ENCODE data around the gene APOBEC3C. TPM values are rescaled to one million over a fixed set of nuclear protein-coding genes. Genes with fewer than 3 reads are reported as not detected.

The APOBEC3C gene
- total RNA-seq, 2 experiments from 2014 or later: 13.9 to 14.8 TPM

- POLR2A ChIA-PET: no interaction called here
- H3K4me1 ChIP-seq (ENCODE audit: insufficient read depth, low read length): peaks cover 34% of the 10 kb centered on the region
These were observed 42.9 kb upstream of the APOBEC3C start for GRCh38 chr22:38971202-38971601.

GRCh38 chr22:38971791-38972190 lies 42.3 kb upstream of the APOBEC3C start:
- H3K36me3 ChIP-seq (ENCODE audit: insufficient read depth, low read length): no peaks in the 10 kb centered on the region
- H3K4me1 Mint-ChIP-seq (ENCODE audit: low read depth): peaks cover 4% of the 10 kb centered on the region
- H3K27me3 ChIP-seq (ENCODE audit: control insufficient read depth in 1 of 2, insufficient read depth in 2 of 2, low read length in 2 of 2): no peaks in the 10 kb centered on the region
- no peaks in the 10 kb centered on the region for H3K9me3 Mint-ChIP-seq
- TF ChIP-seq CTCF (IDR thresholded peaks at IDR 0.05): no peak
- DNase-seq (no peak), ATAC-seq (ENCODE audit: poor library complexity) (no peak)
- H3K27ac ChIP-seq (ENCODE audit: low read depth in 1 of 2, low read length in 2 of 2): no peak overlapping the region
- no peaks in the 10 kb centered on the region for H3K36me3 Mint-ChIP-seq (ENCODE audit: low read depth)
- no peak overlapping the region for H3K27ac Mint-ChIP-seq
- ChIA-PET CTCF (no interaction called here), POLR2A (no interaction called here)
- no peak overlapping the region for H3K4me3 Mint-ChIP-seq
- peaks cover 21% of the 10 kb centered on the region for H3K27me3 Mint-ChIP-seq
- H3K9me3 ChIP-seq (ENCODE audit: control insufficient read depth in 1 of 2, insufficient read depth in 1 of 2, low read length in 2 of 2): no peaks in the 10 kb centered on the region
- intact Hi-C loops (cut with DNase I, micrococcal nuclease): no loop called here
- H3K4me3 ChIP-seq (ENCODE audit: low read length): no peak overlapping the region
- H3K4me1 ChIP-seq (ENCODE audit: insufficient read depth, low read length): peaks cover 29% of the 10 kb centered on the region

More at GRCh38 chr22:38971202-38971601, 42.9 kb upstream of the APOBEC3C start:
- CTCF ChIA-PET: interaction anchor here (0.7 kb wide), 1 partner anchor 32 kb away, joined by 3 read pairs; no protein-coding TSS in a partner anchor
- Mint-ChIP-seq H3K27me3 (peaks cover 24% of the 10 kb centered on the region), H3K36me3 (ENCODE audit: low read depth) (no peaks in the 10 kb centered on the region), H3K4me1 (ENCODE audit: low read depth) (peaks cover 4% of the 10 kb centered on the region), H3K9me3 (no peaks in the 10 kb centered on the region), H3K4me3 (no peak overlapping the region), H3K27ac (no peak overlapping the region)
- ATAC-seq (ENCODE audit: poor library complexity): no peak
- intact Hi-C loops (cut with DNase I, micrococcal nuclease): no loop called here
- no peaks in the 10 kb centered on the region for H3K9me3 ChIP-seq (ENCODE audit: control insufficient read depth in 1 of 2, insufficient read depth in 1 of 2, low read length in 2 of 2)
- no peak for TF ChIP-seq CTCF (IDR thresholded peaks at IDR 0.05)
- H3K36me3 ChIP-seq (ENCODE audit: insufficient read depth, low read length): no peaks in the 10 kb centered on the region
- H3K27me3 ChIP-seq (ENCODE audit: control insufficient read depth in 1 of 2, insufficient read depth in 2 of 2, low read length in 2 of 2): no peaks in the 10 kb centered on the region
- H3K4me3 ChIP-seq (ENCODE audit: low read length): no peak overlapping the region
- no peak overlapping the region for H3K27ac ChIP-seq (ENCODE audit: low read depth in 1 of 2, low read length in 2 of 2)
- DNase-seq: no peak

- DNase-seq (no peak), ATAC-seq (ENCODE audit: poor library complexity) (no peak)
- no peaks in the 10 kb centered on the region for H3K9me3 ChIP-seq (ENCODE audit: control insufficient read depth in 1 of 2, insufficient read depth in 1 of 2, low read length in 2 of 2)
- H3K36me3 Mint-ChIP-seq (ENCODE audit: low read depth): no peaks in the 10 kb centered on the region
- no peaks in the 10 kb centered on the region for H3K36me3 ChIP-seq (ENCODE audit: insufficient read depth, low read length)
- peaks cover 4% of the 10 kb centered on the region for H3K4me1 Mint-ChIP-seq (ENCODE audit: low read depth)
- no peak overlapping the region for H3K27ac ChIP-seq (ENCODE audit: low read depth in 1 of 2, low read length in 2 of 2)
- no peaks in the 10 kb centered on the region for H3K27me3 ChIP-seq (ENCODE audit: control insufficient read depth in 1 of 2, insufficient read depth in 2 of 2, low read length in 2 of 2)
- H3K27ac Mint-ChIP-seq: no peak overlapping the region
- H3K4me3 ChIP-seq (ENCODE audit: low read length): no peak overlapping the region
- intact Hi-C loops (cut with DNase I, micrococcal nuclease): no loop called here
- no peak overlapping the region for H3K4me3 Mint-ChIP-seq
- ChIA-PET CTCF (no interaction called here), POLR2A (interaction anchor here (1.8 kb wide), 1 partner anchor 31 kb away, joined by 5 read pairs; no protein-coding TSS in a partner anchor)
- TF ChIP-seq CTCF (IDR thresholded peaks at IDR 0.05): no peak
- H3K27me3 Mint-ChIP-seq: peaks cover 20% of the 10 kb centered on the region
- no peaks in the 10 kb centered on the region for H3K9me3 Mint-ChIP-seq
- peaks cover 22% of the 10 kb centered on the region for H3K4me1 ChIP-seq (ENCODE audit: insufficient read depth, low read length)
These were observed 41.5 kb upstream of the APOBEC3C start for GRCh38 chr22:38972558-38972957.
